NCI-H524 (cell line): ENCODE data around the gene SRGAP1.
"Not testable (repeated sequence)": the region's sequence is repeated elsewhere in the genome, so short reads cannot be mapped to it uniquely, and the experiment has no call there.

Source experiments
- DNase-seq, 2 experiments: peaks; one replicate each; lab custom pipeline; 2025; lab: John Stamatoyannopoulos, UW

Gene SRGAP1

DNA sequence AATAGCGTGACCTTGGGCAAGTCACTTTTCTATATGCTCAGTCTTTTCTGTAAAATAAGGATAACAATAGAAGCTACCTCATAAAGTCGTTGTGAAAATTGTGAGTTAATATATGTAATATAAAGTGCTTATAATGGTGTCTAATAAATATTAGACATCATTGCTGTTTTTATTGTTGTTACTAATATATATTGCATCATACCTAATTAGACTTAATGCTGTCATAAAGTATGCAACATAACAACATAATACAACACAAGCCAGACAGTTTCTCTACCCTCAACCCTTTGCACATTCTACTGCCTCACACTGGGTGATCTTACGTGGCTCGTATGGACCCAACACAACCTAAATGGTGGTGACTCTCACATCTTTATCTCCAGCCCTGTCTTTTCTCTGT, 240.7 kb downstream of the SRGAP1 start:
- DNase-seq: no peak

DNA sequence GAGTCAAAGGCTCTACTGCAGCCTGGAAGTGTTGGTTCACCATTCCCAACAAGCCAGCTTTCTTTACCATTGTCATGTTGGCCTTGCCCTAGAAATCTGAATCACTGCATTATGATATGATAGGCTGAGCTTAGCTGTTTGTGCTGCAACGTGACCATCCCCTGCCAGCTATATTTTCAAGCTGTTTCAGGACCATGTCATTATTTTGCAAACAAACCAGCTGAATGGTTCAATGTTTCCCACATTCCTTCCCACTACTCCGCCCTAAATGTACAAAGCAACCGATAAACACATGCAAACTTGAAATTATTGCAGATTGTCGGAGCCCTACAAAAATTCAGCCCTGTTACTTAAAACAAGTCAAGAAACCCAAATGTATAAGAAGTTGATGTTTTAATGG, 241.5 kb downstream of the SRGAP1 start:
- no peak for DNase-seq

DNA sequence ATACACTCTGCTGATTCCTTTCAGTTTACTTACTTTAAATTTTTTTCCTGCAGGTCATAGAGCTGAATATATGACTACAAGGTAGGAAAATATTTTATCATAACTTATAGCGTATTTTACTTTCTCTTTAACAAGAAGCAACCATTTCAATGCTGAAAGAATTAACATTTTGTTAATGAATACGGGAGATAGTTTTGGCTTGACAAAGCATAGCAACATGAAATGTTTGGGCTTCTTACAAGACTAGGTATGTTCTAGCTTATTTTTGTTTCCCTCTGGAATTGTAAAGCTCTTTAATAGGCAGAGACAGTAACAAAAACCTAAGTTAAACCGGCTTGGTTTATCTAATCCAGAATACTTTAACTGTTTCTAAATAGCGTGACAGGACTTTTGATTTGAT, 242.4 kb downstream of the SRGAP1 start:
- DNase-seq: no peak

DNA sequence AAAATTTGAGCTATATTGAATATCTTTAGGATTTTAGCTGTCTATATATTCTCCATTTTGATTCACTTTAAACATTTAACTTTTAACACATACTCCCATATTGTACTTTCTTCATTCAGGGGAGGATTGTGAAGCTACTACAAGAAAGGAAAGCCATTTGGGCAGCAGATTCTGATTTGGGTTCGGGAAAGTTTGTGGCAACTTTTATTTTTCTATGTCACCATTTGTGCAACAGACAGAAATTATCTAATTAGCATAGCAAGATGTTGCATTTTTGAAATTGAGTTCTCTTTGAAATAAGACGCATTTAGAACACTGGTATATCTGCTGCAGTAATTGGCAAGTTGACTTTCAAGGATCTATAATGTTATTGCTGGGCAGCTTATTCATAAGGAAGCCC, 243.3 kb downstream of the SRGAP1 start:
- no peak for DNase-seq

DNA sequence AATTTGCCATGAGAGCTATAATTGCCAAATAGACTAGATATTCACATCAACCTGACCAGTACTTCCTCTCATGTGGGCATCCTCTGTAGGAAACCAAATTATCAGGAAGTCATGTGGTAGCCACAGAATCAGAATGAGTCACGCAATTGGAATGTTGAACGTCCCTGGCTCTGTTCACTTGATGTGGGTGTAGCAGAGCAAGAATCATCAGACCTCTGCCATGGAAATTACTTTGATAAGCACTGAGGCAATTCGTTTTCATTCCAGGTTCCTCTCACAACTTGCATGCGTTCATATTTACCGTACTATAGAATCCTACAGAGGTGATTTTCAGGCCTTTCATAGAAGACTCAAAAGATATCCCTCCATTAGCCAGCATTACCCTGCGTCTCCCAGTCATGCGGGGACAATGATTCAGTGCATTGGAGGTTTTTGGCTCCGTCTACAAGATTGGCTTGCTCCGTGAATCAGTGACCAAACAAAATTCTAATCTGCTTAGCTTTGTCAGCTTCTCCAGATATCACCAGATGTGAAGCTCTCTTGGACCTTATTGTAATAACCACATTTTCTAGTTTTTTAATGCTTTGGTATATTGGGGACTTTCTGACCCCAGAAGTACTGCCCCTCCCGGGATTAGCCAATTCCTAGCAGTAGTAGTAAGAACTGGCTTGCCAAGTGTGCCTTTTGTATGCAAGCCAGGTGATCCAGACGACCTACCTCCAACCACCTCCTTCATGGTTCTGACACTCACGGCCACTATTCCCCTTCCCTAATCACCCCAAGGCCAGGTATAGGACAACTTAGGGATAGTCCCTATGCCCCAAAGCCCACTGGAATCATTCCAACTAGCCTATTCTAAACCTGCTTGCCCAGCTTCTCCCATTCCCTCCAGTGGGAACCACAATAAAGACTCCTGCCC, 244.2 kb downstream of the SRGAP1 start:
- no peak for DNase-seq

DNA sequence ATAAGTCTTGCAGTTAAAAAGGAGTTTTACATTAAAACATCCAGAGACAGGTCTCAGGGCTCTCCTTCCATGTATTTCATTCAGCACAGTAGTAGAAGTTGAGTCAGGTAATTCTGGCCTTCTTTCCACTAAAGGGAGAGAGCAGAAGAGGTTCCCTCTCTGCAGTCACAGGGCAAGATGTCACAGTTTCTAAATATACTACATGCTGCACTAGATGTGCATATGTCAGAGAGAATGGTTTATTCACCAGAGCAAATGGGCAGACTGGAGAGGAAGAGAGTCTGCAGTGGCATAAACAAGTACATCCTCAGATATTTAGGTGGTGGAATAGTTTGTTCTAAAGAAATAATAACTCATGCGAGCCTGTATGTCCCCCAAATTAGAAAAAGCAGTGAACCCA, 245.5 kb downstream of the SRGAP1 start:
- DNase-seq: no peak

DNA sequence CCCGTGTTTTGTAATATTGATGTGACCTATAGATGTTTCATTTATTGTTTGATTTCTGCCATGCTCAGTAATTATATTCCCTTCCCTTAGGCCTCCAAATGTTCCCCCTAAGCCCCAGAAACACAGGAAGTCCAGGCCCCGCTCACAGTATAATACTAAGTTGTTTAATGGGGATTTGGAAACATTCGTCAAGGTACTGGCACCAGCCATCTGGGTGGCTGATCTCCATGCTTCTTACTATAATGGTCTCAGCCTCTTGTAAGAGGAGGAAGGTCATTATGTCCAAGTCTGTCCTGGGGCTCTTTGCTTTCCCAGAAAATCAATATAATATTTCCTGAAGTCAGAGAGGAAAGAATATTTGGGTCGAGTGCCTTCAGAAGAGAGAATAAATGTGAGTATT, 246.7 kb downstream of the SRGAP1 start:
- DNase-seq: peak in 1 of 2 experiments; percentile 22

DNA sequence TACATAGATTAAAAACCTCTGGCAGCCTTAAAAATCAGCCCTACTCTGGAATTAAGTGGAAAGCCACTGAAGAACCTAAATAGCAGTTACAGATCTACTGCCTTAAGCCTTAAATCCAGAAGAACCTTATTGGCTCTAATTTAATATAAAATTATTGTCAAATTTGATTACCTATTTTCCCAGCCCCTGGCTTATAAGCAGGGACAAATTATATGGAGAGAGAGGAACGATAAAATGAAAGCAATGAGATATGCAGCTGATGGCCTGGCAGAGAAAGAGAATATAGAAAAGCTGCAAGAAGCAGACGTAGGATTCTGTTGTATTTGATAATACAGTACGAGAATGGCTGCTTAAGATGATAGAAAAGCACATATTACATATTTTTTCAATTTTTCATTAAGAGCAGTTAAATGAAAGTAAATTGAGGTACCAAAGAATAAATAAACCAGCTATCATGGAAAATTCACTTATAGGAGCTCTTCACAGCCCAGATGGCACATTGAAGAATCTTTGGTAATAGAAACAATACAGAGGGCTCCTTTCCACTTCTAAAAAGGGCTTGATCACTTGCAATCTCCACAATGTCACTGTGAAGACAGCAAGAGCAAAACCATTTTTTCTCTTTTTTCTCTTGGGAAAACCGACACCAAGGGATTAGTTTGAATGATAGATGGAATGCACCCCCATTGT, 248.2 kb downstream of the SRGAP1 start:
- DNase-seq: peak in 1 of 2 experiments; percentile 10

DNA sequence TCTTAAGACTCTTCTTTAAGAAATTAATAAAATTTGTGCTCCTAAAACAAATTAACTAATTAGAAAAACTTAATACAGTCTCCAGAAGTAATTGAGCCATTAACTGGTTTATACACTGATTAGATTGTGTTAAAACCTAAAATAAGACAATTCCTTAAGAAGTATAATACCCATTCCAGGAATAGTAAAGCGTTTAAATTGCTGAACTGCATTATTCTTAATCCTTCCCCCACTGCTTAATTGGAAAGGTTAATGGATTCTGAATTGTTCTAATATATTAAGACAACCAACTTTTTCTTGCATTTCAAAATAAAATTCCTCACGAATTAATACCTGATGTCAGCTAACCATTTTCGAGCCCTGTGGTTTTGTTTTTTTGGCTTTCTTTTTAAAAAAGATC, 249.2 kb downstream of the SRGAP1 start:
- DNase-seq: no peak

DNA sequence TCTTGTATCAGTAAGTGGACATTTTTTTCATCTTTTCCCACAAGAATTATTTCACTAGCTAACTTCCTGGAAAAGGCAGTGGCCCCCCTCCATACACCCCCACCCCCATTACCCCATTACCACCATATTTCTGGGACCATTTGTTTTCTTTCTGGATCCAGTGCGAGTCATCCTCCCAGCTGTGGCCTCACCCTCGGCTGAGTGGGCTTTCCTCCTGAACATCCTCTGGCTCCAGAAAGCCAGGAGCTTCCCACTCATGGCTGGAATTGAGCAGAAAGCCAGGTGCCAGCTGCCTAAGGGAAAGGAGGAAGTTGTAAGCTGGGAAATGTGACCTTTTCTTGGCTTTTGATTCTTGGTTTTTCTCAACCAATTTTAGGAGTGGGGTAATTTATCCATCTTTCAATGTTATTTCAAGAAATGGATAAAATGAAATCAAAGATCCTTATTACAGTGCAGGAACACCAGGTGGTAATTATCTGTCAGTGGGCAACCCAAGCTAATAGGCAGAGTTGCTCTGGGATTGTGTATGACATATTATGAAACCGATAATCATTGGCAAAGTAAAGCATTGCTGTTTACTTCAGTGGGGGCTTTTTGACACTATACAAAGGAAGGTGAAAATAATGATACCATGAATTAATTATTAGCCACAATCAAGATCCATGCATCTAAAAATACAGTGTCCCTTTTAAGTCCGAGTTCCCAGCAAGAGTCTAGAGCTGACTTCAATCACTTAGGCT, 253.0 kb downstream of the SRGAP1 start:
- no peak for DNase-seq

DNA sequence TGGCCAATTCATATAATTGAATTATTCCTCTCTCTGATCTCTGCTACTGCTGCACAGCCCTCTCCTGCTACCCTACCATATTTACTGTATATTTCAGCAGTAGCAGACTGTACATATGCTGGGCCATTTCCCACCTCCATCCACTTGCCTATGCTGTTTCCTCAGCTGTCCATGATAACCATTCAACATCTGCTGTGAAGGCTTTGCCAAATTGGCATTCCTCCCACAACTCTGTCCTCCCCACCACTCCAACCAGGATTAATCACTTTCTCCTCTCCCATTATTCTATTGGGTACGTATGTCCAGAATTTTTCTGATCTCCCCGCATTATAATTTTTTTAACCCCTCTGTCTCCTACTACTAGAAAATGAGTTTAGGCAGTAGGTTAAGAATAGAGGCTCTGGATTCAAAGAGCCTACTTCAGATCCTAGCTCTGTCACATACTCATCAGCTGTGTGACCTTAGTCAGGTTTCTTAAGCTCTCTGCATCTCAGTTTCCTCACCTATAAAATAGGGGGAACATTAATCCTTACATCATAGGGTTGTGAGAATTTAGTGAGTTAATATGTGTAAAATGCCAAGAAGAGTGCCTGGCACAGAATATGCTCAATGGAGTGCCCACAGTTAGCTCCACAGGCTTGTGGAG, 254.3 kb downstream of the SRGAP1 start:
- peak; percentile 33 to 66 for DNase-seq

DNA sequence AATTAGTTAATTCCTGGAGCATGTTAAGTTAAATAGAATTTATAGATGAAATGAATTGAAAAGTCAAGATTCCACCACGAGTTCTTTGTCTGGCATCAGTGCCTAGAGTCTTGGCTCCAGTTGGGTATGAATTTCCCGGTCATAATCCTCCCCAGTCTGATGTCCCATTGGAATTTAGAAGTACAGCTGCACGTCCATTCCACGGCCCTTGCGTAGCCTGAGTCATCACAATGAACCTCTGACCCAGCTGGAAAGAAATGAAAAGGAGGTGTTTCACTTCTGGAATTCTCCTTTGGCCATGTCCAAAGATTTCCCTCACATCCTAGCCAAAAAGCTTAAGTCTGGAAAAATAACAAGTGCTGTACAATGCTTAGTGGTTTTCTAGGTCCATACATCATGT, 254.9 kb downstream of the SRGAP1 start:
- no peak for DNase-seq

DNA sequence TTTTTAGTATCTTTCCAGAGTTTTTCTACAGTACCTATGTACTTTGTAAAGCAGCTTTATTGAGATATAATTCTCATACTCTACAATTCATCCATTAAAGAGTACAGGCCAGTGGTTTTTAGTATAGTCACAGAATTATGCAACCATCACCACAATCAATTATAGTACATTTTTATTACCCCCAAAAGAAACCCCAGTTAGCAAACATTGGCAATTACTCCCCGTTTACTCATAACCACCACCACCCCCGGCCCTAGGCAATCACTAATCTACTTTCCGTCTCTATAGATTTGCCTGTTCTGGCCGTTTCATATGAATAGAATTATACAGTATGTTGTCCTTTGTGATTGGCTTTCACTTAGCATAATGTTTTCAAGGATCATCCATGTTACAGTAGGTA, 257.8 kb downstream of the SRGAP1 start:
- DNase-seq: no peak

DNA sequence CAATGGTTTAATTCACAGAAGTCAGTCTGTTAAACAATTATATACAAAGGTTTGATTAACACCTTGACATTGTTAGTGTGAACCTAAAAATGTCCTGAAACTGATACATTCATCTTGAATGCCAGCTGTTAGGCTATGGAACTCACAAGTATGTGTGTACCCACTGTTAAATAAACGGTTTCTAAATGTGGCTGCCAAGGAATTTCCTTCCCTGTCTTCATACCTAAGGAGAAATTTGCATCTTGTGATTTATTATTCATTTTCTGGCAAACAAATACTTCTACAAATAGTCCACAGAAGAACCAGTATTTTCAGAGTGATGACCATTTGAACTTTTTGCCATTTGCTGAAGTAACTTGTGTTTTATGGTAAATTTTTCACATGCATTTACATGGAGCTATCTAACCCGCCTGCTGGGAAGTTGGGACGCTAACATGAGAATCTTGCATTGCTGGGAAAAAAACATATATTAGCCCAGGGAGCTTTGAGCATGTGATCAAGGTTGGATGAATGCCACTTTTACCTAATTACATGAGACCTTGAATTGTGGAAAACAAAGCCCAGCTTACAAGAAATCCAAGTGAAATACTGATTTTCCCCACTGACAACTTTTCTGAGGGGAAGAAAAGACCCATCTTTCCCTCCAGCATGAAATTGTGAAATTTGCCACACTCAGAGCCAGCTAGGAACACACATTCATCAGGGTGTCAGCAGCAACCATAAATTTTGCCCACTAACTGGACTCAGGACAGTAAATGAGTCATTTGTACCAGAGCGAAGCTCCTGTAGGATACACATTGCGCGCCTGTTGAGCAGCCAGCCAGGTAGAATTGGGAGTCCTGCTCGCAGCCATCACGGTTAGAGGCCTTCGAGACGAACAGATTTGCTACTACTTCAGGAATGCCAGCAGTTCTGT, 259.6 kb downstream of the SRGAP1 start:
- no peak for DNase-seq

DNA sequence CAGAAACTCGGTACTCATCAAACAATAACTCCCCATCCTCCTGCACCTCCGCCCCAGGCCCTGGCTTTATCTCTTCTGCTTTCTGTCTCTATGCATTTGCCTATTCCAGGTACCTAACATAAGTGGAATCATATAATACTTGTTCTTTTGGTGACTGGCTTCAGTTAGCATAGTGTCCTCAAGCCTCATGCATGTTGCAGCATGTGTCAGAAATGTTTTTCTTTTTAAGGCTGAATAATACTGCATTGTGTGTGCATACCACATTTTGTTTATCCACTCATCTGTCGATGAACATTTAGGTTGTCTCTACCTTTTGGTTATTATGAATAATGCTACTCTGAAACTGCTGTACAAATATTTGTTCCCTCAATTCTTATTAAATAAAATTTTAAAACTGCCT, 260.5 kb downstream of the SRGAP1 start:
- DNase-seq: no peak

DNA sequence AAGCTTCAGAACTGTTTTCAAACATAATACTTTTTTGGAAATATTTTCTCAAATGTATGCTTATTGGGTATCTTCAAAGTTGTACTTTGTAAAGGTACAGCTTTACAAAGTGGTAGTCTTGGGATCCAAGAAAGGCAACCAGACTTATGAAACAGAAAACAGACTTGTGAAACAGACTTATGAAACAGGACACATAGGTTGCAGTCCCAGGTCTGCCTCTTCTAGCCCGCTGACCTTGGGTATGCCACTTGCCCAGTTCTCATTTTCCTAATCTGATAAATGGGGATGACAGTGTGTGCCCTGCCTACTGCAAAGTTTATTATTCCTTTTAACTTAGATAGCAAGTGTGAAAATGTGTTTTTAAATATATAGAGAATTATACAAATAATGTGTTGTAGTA, 263.3 kb downstream of the SRGAP1 start:
- no peak for DNase-seq

DNA sequence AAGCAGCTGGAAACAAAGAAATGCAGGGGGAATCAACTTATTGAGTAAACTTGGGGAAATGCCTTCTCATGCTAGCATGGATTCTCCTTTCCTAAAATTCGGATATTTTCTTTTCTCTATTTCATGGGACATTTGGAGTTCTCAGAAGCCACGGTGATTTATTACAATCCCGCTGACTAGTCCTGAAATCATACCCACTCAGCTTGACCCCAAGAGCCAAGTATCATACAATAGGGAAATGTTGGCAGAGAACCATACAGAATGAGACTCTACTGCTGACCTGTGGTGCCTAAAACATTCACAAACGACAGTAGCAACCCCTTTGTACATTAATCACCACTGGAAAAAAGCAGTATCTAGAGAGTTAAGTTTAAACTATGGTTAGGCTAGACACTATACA, 265.2 kb downstream of the SRGAP1 start:
- DNase-seq: no peak

DNA sequence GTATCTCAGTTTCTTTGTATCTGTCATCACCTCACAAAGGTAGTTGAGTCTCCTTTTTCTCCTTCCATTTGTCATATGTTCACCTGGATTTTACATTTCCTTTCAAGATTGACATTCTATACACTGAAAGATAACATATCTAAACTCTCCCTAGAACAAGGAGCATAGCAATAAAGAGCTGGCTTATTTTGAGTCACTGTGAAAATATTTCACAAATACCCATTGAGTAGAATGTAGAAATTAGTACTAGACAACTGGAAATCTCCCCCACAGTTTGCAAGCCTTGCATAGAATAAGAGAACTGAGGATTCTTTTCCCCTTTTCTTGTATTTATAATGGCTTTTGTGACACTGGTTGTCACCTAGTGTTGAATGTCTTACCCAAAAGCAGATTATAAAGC, 266.4 kb downstream of the SRGAP1 start:
- no peak for DNase-seq

DNA sequence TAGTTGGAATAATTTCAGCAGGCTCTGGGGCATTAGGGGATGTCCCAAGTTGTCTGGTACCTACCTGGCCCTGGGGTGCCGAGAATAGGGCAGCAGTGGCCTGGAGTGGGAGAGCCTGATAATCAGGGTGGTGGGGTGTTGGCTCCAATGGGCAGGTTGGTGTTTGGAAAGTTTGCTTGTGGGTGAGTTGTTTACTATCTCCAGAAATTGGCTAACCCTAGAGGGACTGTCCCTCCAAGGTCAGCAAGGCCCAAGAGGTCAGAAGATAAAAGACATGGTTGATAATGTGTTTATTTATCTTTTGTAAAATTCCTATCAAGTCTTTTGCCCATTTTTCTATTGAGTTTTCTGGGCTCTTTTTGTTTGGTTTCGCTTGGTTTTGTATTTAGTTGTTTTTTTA, 272.5 kb downstream of the SRGAP1 start:
- DNase-seq: no peak

DNA sequence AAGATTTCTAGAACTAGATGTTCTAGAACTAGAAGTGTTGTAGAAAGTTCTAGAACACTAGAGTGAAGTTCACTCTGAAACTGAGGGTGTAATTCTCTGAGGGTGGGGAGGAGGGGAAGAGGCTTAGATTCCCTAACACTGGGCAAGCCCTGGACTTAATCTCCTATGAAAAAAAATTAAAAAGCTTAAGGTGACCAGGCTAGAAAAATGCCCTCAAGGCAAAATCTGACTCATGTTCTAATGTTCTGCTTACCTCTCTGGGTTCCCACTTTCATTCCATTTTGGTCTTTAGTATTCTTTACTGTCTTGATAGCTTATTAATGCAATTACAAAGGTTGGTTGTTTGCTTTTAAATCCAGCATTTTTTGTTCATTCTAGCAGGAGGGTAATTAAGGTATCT, 276.1 kb downstream of the SRGAP1 start:
- DNase-seq: no peak

DNA sequence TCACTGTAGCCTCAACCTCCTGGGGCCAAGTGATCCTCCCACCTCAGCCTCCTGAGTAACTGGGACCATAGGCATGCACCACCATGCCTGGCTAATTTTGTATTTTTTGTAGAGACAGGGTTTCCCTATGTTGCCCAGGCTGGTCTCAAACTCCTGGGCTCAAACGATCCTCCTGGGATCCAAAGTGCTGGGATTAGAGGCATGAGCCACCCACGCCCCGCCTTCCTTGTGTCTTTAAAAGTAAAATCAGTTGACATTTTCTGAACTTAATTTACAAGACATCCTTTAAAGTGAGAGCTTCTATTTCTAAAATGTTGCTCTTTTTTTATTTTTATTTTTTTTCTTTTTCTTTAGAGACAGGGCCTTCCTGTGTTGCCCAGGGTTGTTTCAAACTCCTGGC, 276.6 kb downstream of the SRGAP1 start:
- not testable (repeated sequence) for DNase-seq
